ENCODE results near the gene TPD52L2. TPM values are rescaled to one million over a fixed set of nuclear protein-coding genes. Genes with fewer than 3 reads are reported as not detected.
"Not testable (repeated sequence)": the region's sequence is repeated elsewhere in the genome, so short reads cannot be mapped to it uniquely, and the experiment has no call there.

TPD52L2 gene
- polyA plus RNA-seq, 2 of the 4 experiments (the other 2 are of a cell fraction): 86.3 to 99.0 TPM

DNA sequence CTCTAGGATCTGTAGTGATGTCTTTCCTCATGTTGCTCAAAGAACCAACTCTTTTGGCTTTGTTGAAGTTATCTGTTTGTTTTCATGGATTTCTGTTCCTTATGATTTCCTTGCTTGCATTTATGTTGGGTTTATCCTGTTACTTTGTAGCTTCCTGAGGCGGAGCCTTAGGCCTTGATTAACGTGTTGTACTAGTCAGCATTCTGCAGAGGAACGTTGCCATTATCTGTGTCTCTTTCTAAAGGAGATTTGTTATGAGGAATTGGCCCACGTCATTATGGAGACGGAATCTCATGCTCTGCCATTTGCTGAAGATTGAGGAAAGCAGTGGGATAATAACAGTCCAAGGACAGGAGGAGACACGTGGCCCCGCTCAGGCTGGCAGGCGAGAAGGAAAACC is 61.2 kb downstream of the TPD52L2 start:
- DNase-seq (ENCODE audit: low read depth in 1 of 2, low spot score in 1 of 2) (no peak), ATAC-seq (no peak), FAIRE-seq (no peak)
- Histone ChIP-seq H3K9me3 (no peaks in the 10 kb centered on the region), H3K4me2 (no peak overlapping the region), H3K27ac (no peak overlapping the region), H3K4me3 (no peak overlapping the region), H3K4me1 (no peaks in the 10 kb centered on the region)
- ChIA-PET CTCF (interaction anchor here (1.5 kb wide), 1 partner anchor 10 kb away, joined by 5 read pairs; no protein-coding TSS in a partner anchor), POLR2A (no interaction called here)
- TF ChIP-seq ZNF302 (CRISPR knock-in tag; IDR thresholded peaks at IDR 0.05) (no peak), RFX5 (IDR thresholded peaks at IDR 0.05) (no peak), HDAC2 (IDR thresholded peaks at IDR 0.05) (no peak), KDM1A (IDR thresholded peaks at IDR 0.05; ENCODE audit: low read depth) (no peak), REST (IDR thresholded peaks at IDR 0.05) (no peak), MAX (IDR thresholded peaks at IDR 0.05) (no peak), CBX8 (IDR thresholded peaks at IDR 0.05) (no peak), KDM5A (IDR thresholded peaks at IDR 0.05) (no peak), CTCF (IDR thresholded peaks at IDR 0.05) (no peak), HOXB5 (CRISPR knock-in tag; IDR thresholded peaks at IDR 0.05) (no peak)
- WGBS (ENCODE audit: missing lambda C conversion rate): 91% methylated on average over 8 of the region's 8 CpGs

- POLR2A ChIA-PET: no interaction called here
- TF ChIP-seq ZNF302 (CRISPR knock-in tag; IDR thresholded peaks at IDR 0.05) (no peak), MYC (IDR thresholded peaks at IDR 0.05; ENCODE audit: borderline replicate concordance, low read length) (no peak), REST (IDR thresholded peaks at IDR 0.05) (no peak), MAZ (IDR thresholded peaks at IDR 0.05; ENCODE audit: borderline replicate concordance, low read depth, low read length) (no peak), NR3C1 (IDR thresholded peaks at IDR 0.05) (no peak), GATA3 (IDR thresholded peaks at IDR 0.05; ENCODE audit: borderline replicate concordance) (no peak), PHF8 (IDR thresholded peaks at IDR 0.05; ENCODE audit: borderline replicate concordance, low read depth) (no peak)
- TF ChIP-seq, protein P1, sequence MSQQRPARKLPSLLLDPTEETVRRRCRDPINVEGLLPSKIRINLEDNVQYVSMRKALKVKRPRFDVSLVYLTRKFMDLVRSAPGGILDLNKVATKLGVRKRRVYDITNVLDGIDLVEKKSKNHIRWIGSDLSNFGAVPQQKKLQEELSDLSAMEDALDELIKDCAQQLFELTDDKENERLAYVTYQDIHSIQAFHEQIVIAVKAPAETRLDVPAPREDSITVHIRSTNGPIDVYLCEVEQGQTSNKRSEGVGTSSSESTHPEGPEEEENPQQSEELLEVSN (IDR thresholded peaks at IDR 0.05; ENCODE audit: borderline replicate concordance, low read depth): no peak
- WGBS (ENCODE audit: missing lambda C conversion rate): 95% methylated on average over 18 of the region's 26 CpGs
- DNase-seq (ENCODE audit: low read depth in 1 of 2, low spot score in 1 of 2): no peak
- H3K4me3 ChIP-seq: no peak overlapping the region
- CTCF ChIA-PET: interaction anchor here (1.0 kb wide), 1 partner anchor 11 kb away, joined by 3 read pairs; no protein-coding TSS in a partner anchor
- no peak overlapping the region for H3K27ac ChIP-seq
- H3K4me2 ChIP-seq: no peak overlapping the region
- ATAC-seq: no peak
- no peaks in the 10 kb centered on the region for H3K9me3 ChIP-seq
- no peaks in the 10 kb centered on the region for H3K4me1 ChIP-seq
- no peak for FAIRE-seq
Measured at GRCh38 chr20:63929071-63929470, 64.0 kb downstream of the TPD52L2 start.

DNA sequence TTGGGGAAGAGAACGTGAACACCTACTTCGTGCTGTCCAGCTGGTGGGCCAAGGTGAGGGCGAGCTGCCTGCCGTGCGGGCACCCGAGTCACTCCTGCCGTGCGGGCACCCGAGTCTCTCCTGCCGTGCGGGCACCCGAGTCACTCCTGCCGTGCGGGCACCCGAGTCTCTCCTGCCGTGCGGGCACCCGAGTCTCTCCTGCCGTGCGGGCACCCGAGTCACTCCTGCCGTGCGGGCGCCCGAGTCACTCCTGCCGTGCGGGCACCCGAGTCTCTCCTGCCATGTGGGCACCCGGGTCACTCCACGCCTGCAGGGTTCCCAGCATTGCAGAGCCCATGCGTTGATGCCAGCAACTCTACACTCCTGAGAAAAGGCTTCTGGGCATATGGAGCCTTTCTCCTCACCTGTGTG is 64.4 kb downstream of the TPD52L2 start:
- H3K4me3 ChIP-seq; POLR2A ChIA-PET; H3K9me3 ChIP-seq; H3K4me1 ChIP-seq; ATAC-seq; H3K4me2 ChIP-seq; FAIRE-seq; DNase-seq (ENCODE audit: low read depth in 1 of 2, low spot score in 1 of 2); H3K27ac ChIP-seq: not testable (repeated sequence)
- WGBS (ENCODE audit: missing lambda C conversion rate): 94% methylated on average over 25 of the region's 31 CpGs
- CTCF ChIA-PET: interaction anchor here (1.0 to 1.3 kb wide), 2 partner anchors 12 to 51 kb away, joined by 3 to 4 read pairs; partner anchors contain the start of gene PRPF6

Data from A549 (cell line).